Effector memory CD4-positive, alpha-beta T cell (primary cell): ENCODE data around the gene PIP5K1B.

Experiments
- DNase-seq, 3 donors: peaks; one replicate each; pipeline ENCODE4 v3.0.0-alpha.2; 2020
- H3K27ac ChIP-seq: 2 replicates; pipeline ENCODE4 v1.7.0; 2013; ENCODE audit warnings: mild to moderate bottlenecking, low read length, moderate library complexity; ENCODE audit not compliant: insufficient read depth, poor library complexity, severe bottlenecking
- H3K27me3 ChIP-seq: replicated peaks from 2 replicates; pipeline ENCODE4 v1.7.0; 2013; ENCODE audit warnings: mild to moderate bottlenecking, low read length; ENCODE audit not compliant: insufficient read depth, control insufficient read depth, poor library complexity, severe bottlenecking
- H3K36me3 ChIP-seq: 2 replicates; pipeline ENCODE4 v1.7.0; 2013; ENCODE audit warnings: mild to moderate bottlenecking, low read length, moderate library complexity; ENCODE audit not compliant: control insufficient read depth, insufficient read depth
- H3K4me1 ChIP-seq: 2 replicates; pipeline ENCODE4 v1.7.0; 2013; ENCODE audit warnings: low read length, mild to moderate bottlenecking; ENCODE audit not compliant: control insufficient read depth, insufficient read depth, poor library complexity, severe bottlenecking
- H3K4me3 ChIP-seq: 2 replicates; pipeline ENCODE4 v1.7.0; 2013; ENCODE audit warnings: low read length, low read depth, mild to moderate bottlenecking; ENCODE audit not compliant: insufficient read depth, poor library complexity, severe bottlenecking
- H3K9me3 ChIP-seq: 2 replicates; pipeline ENCODE4 v1.7.0; 2013; ENCODE audit warnings: mild to moderate bottlenecking, low read length, moderate library complexity; ENCODE audit not compliant: control insufficient read depth

Gene PIP5K1B

DNA sequence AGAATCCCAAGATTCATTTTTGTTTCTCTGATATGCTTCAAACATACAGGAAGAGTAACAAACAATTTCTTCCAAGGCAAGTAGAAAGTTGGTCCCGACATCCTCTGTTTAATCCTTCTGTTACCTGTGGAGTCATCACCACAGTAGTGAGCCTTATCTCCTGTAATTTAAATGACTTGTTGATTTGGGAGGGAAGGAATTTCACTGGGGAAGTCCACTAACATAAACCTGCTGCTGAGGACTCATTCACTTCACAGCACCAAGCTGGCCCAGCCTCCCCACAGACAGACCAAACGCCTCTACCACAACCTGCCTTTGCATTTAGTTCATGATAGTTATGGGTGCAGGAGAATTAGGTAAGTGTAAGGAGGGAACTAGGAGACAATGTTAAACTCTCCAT is 245.6 kb downstream of the PIP5K1B start:
- DNase-seq: no peak
- Histone ChIP-seq H3K9me3 (no peaks in the 10 kb centered on the region), H3K4me3 (no peak overlapping the region), H3K4me1 (no peaks in the 10 kb centered on the region), H3K27ac (no peak overlapping the region), H3K27me3 (no peaks in the 10 kb centered on the region), H3K36me3 (no peaks in the 10 kb centered on the region)

DNA sequence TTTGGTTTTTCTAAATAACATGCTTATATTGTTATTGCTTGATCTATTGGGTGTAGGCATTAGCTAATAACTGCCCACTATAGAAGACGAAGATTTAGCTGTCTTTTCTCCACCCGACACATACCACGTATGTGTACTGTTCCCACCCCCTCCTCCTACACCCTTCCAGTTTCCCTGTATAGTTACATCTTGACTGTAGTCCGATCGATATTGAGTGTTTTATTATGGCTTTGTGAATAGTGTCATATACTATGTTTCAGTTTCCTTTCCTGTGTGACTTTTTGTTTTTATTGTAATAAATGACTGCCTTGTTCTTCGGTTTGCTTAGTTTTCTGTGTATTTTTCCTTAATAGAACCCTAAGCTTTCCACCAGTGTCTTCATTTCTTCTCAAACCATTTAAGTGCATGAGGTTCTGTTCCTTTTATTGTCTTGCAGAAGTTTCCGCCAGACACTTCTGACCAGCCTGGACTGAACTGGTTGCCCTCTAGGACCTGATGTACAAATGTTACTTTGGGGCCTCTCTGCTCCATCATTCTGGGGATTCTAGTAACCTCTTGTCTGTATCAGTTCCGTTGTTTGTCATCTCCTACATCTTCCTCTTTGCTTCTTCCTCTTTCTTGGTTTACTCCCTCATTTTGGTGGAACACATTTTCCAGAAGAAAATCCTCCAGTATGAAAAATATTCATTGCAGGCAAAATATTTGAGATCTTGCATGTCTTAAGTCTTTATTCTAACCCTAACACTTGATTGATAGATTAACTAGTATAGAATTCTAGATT is 247.0 kb downstream of the PIP5K1B start:
- Histone ChIP-seq H3K36me3 (no peaks in the 10 kb centered on the region), H3K9me3 (no peaks in the 10 kb centered on the region), H3K4me3 (no peak overlapping the region), H3K27ac (no peak overlapping the region), H3K27me3 (no peaks in the 10 kb centered on the region), H3K4me1 (no peaks in the 10 kb centered on the region)
- no peak for DNase-seq

DNA sequence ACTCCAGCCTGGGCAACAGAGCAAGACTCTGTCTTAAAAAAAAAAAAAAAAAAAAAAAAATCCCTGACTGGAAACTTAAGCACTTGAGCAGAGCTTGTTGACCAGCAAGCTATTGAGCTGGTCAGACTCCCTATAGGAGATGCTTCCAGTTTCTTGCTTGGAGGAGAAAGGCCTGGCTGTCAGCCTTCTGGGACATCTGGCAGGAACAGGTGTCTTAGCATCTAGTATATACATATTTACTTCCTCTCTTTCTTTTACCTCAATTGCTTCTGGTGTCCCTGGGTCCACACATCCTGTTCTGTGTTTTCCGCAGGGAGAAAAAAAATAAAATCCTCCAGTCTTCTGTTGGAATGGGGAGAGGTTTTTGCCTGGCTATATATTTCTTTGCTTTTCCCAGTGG is 248.7 kb downstream of the PIP5K1B start:
- no peaks in the 10 kb centered on the region for H3K4me1 ChIP-seq
- no peak overlapping the region for H3K27ac ChIP-seq
- no peaks in the 10 kb centered on the region for H3K36me3 ChIP-seq
- no peak for DNase-seq
- H3K9me3 ChIP-seq: no peaks in the 10 kb centered on the region
- no peak overlapping the region for H3K4me3 ChIP-seq
- H3K27me3 ChIP-seq: no peaks in the 10 kb centered on the region

DNA sequence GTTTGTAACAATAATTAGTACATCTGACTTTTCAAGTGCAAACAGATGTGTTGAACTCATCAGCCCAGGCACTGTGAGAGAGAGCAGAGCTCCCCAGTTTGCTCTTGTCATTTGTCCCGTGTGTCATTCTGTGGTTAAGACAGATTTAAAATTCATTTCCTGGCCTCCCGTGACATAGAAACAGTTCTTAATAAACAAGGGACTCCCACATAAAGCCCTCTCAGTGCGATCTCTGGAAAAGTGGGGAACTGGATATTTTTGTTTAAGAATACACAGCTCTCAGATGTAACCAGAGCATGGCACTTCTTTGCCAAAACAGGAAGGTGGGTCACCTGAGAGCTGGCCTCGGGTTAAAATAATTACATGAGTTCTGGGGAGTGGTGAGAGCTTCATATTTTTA is 250.3 kb downstream of the PIP5K1B start:
- no peaks in the 10 kb centered on the region for H3K27me3 ChIP-seq
- no peak overlapping the region for H3K4me3 ChIP-seq
- H3K36me3 ChIP-seq: no peaks in the 10 kb centered on the region
- no peaks in the 10 kb centered on the region for H3K9me3 ChIP-seq
- DNase-seq: no peak
- no peaks in the 10 kb centered on the region for H3K4me1 ChIP-seq
- no peak overlapping the region for H3K27ac ChIP-seq

DNA sequence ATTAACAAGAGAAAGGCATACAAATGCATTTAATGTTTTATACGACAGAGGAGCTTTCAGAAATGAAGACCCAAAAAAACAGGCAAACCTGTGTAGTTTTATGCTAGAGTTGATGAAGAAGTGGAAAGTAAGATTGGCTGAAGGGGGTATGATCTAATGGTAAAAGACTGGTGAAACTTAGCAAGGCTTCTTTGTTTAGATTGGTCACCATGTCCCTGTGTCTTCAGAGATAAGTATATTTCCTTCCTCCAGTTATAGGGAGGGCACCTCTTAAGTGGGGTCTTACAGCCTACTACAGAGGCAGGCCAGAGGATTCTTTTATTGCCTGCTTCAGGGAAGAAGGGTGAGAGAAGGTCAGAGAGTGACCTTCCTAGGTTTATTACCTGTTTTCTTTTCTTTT is 252.4 kb downstream of the PIP5K1B start:
- no peaks in the 10 kb centered on the region for H3K36me3 ChIP-seq
- H3K4me3 ChIP-seq: no peak overlapping the region
- no peaks in the 10 kb centered on the region for H3K4me1 ChIP-seq
- H3K27me3 ChIP-seq: no peaks in the 10 kb centered on the region
- no peak for DNase-seq
- no peak overlapping the region for H3K27ac ChIP-seq
- H3K9me3 ChIP-seq: no peaks in the 10 kb centered on the region

DNA sequence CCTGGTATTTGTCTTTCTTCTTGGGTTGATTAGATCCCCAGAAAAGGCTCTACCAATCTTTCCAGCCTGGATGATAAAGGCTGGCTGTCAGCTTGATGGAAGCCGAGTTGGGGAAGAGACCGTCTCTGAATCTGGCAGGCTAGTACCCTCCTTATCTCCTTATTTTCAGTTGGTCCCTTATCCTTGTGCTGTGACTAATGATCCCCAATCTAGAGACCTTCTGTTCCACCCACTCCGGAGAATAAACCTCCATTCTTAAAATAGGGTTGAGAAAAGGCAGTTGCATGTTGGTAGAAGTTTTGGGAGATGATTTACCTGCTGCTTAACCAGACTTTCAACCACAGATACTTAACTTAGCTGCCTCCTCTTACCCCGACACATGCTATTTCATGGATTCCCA is 256.5 kb downstream of the PIP5K1B start:
- no peaks in the 10 kb centered on the region for H3K27me3 ChIP-seq
- H3K36me3 ChIP-seq: no peaks in the 10 kb centered on the region
- no peaks in the 10 kb centered on the region for H3K4me1 ChIP-seq
- no peak overlapping the region for H3K27ac ChIP-seq
- no peak for DNase-seq
- no peak overlapping the region for H3K4me3 ChIP-seq
- no peaks in the 10 kb centered on the region for H3K9me3 ChIP-seq

DNA sequence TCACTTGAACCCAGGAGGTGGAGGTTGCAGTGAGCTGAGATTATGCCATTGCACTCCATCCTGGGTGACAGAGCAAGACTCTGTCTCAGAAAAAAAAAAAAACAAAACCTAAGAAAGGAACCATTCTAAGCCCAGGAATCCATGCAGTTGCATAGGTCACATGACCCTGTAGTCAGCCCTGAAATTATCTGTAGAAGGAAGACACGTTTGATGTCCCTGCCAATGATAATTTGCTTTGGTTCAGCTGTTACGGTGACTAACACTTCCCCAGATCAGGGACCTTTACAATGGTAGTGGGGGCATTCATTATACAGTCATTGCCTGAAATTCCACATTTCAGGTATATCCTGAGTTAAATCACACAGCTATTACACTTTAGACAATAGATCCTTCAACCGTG is 258.4 kb downstream of the PIP5K1B start:
- Histone ChIP-seq H3K4me3 (no peak overlapping the region), H3K9me3 (no peaks in the 10 kb centered on the region), H3K27me3 (no peaks in the 10 kb centered on the region), H3K4me1 (no peaks in the 10 kb centered on the region), H3K27ac (no peak overlapping the region), H3K36me3 (no peaks in the 10 kb centered on the region)
- DNase-seq: no peak

DNA sequence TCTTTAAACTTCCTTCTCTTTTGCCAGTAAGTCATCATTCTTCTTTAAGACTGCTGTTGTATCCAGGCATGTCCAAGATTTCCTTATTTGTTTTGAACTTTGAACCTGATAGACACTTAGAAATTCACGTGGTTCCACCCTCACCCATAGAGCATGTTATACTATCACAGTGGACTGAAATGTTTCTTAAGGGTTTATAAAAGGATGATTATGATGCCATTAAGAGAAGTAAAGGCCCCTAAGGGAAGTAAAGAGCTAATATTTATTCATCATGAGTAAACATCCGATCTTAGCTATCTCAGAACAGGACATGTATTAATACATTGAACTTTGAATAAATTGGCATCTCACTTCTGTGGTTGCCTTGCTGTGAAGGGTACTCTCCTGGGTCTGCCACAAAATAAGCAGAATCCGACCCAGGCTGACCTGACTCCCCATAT is 259.1 kb downstream of the PIP5K1B start:
- no peak overlapping the region for H3K4me3 ChIP-seq
- no peaks in the 10 kb centered on the region for H3K4me1 ChIP-seq
- no peaks in the 10 kb centered on the region for H3K9me3 ChIP-seq
- no peak overlapping the region for H3K27ac ChIP-seq
- no peaks in the 10 kb centered on the region for H3K36me3 ChIP-seq
- no peaks in the 10 kb centered on the region for H3K27me3 ChIP-seq
- DNase-seq: no peak

DNA sequence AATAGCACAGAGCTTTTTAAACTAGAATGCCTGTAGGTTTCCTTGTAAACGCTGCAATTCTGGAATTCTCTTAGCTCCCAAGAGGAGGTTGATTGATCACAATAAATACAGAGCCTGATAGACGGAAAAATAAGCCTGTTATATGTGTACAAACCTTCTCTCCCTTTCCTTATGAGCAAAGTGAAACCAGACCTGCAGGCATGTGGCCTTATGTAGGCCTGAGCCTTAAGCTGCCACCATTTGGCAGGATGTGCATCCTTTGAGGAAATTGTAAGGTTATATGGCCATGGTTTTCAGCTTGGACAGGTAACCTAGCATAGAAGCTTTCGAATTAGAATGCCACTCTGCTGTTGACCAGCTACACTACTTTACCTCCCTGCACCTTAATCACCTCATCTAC is 259.7 kb downstream of the PIP5K1B start:
- Histone ChIP-seq H3K9me3 (no peaks in the 10 kb centered on the region), H3K36me3 (no peaks in the 10 kb centered on the region), H3K4me1 (no peaks in the 10 kb centered on the region), H3K27me3 (no peaks in the 10 kb centered on the region), H3K27ac (no peak overlapping the region), H3K4me3 (no peak overlapping the region)
- no peak for DNase-seq

DNA sequence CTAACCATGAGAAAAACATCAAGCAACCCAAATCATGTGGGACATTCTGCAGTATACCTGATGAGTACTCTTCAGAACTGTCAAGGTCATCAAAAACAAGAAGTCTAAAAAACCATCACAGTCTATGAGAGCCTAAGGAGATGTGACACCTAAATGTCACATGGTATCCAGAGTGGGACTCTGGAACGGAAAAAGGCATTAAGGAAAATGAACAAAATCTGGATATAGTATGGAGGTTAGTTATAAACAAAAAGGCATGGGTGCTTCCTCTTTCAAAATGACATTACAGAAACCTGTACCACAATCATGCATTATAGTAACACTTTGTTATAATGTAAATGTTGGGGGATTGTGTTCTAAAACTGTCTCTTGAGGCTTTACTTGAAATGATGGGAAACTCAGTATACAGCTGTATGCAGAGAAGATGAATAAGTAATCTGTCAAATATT is 261.5 kb downstream of the PIP5K1B start:
- no peak overlapping the region for H3K27ac ChIP-seq
- no peaks in the 10 kb centered on the region for H3K9me3 ChIP-seq
- H3K4me1 ChIP-seq: no peaks in the 10 kb centered on the region
- DNase-seq: no peak
- H3K36me3 ChIP-seq: no peaks in the 10 kb centered on the region
- no peak overlapping the region for H3K4me3 ChIP-seq
- H3K27me3 ChIP-seq: no peaks in the 10 kb centered on the region
